GM12875 (cell line): ENCODE measurements around the gene HOXD10.

Experiments used
- H3K4me3 ChIP-seq: one replicate; pipeline ENCODE4 v1.5.1; 2011; ENCODE audit warnings: low read depth, low read length, control low read depth
- TF ChIP-seq, protein P1 (sequence below): IDR thresholded peaks from 2 replicates; pipeline ENCODE4 v1.5.1; 2011; ENCODE audit warnings: low read depth, mild to moderate bottlenecking, control low read depth, inconsistent platforms, low read length, moderate library complexity, borderline replicate concordance; ENCODE audit not compliant: insufficient read depth

HOXD10 gene

DNA sequence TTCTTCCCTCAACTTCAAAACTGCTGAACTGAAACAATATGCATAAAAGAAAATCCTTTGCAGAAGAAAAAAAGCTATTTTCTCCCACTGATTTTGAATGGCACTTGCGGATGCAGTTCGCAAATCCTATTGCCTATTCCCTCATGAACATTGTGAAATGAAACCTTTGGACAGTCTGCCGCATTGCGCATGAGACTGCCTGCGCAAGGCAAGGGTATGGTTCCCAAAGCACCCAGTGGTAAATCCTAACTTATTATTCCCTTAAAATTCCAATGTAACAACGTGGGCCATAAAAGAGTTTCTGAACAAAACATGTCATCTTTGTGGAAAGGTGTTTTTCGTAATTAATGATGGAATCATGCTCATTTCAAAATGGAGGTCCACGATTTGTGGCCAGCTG lies 21.3 kb downstream of the HOXD10 start:
- H3K4me3 ChIP-seq = no peak overlapping the region

DNA sequence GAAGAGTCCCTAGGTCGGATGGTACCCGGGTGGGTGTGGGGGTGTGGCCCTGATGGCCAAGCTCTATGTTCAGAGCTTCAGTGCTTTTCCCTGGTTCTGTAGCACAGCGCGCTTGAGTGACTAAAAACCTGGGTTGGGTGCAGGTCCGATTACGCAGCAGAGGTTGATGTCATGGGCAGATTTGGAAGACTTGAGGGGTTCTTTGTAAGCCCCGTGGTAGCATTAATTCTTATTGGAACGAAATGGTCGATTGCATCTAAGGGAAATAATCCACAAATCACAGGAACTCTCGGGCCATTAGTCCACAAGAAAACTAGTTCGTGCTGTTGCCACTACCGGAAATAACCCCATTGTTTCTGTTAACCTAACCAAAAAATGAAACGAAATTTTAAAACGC lies 21.9 kb downstream of the HOXD10 start:
- H3K4me3 ChIP-seq = no peak overlapping the region

More for the DNA sequence above, 21.3 kb downstream of the HOXD10 start:
- TF ChIP-seq, protein P1, sequence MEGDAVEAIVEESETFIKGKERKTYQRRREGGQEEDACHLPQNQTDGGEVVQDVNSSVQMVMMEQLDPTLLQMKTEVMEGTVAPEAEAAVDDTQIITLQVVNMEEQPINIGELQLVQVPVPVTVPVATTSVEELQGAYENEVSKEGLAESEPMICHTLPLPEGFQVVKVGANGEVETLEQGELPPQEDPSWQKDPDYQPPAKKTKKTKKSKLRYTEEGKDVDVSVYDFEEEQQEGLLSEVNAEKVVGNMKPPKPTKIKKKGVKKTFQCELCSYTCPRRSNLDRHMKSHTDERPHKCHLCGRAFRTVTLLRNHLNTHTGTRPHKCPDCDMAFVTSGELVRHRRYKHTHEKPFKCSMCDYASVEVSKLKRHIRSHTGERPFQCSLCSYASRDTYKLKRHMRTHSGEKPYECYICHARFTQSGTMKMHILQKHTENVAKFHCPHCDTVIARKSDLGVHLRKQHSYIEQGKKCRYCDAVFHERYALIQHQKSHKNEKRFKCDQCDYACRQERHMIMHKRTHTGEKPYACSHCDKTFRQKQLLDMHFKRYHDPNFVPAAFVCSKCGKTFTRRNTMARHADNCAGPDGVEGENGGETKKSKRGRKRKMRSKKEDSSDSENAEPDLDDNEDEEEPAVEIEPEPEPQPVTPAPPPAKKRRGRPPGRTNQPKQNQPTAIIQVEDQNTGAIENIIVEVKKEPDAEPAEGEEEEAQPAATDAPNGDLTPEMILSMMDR = no peak

GRCh38 chr2:176138923-176139660 lies 22.5 kb downstream of the HOXD10 start:
- TF ChIP-seq, protein P1 = no peak
- H3K4me3 ChIP-seq = no peak overlapping the region

More for the DNA sequence above, 21.9 kb downstream of the HOXD10 start:
- TF ChIP-seq, protein P1 = no peak

DNA sequence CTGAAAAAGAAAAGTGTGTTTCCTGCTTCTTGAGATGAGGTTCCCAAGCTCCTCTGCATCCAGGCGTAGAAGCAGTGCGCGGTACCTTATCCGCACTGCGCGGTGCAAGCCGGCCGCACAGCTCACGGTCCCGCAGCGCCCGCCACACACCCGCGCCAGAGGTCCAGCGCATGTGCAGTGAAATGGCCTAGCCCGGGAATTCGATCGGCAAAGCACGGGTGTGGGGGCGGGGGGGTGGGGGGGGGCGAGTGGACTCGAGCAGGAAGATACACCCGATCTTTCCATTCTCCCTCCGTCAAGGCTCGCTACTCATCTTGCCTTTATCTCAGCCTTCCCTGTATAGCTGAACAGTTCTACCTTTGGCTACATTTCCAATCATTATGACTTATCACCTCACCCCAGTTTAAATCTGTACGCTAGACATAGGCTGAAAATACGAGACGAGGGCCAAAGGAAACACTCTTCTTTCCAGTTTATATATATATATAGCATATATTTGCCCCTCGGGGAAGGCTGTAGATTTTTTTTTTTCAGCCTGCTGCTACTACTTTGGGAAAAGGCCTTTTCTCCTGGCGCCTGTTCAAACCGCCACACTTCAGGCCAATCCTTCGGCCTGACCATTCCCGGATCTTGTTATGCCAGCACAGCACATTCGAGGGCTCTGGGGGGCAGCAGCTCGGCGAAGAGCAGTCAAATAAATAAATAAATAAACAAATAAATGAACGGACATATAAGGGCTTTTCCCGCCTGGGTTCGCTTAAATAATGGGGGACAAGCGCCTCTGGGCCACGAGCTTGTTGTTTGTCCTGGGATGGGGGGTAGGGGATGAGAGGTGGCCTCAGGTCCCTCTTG lies 23.3 kb downstream of the HOXD10 start:
- peak overlapping the region; percentile 27 for H3K4me3 ChIP-seq
- TF ChIP-seq, protein P1 = no peak

- H3K4me3 ChIP-seq = peak overlapping the region; percentile 58
- TF ChIP-seq, protein P1 = peak; percentile 91
These were observed 24.1 kb downstream of the HOXD10 start for GRCh38 chr2:176140513-176141317.

- TF ChIP-seq, protein P1 = no peak
- H3K4me3 ChIP-seq = no peak overlapping the region
These were observed 25.7 kb downstream of the HOXD10 start for GRCh38 chr2:176142281-176142680.
